H1 (cell line): ENCODE measurements around the gene RNF4. TPM values are rescaled to one million over a fixed set of nuclear protein-coding genes. Genes with fewer than 3 reads are reported as not detected.

ENCODE experiments used
- ASH2L ChIP-seq: fragments of 200-600, 300-600 bp; sonication (generic); IDR thresholded peaks from one replicate; pipeline ENCODE4 v1.7.1; 2017; ENCODE audit warnings: low read length
- GABPA ChIP-seq: IDR thresholded peaks from 2 replicates; pipeline ENCODE4 v1.6.1; 2011; ENCODE audit warnings: mild to moderate bottlenecking, low read length, moderate library complexity, borderline replicate concordance; ENCODE audit not compliant: insufficient read depth
- HDAC2 ChIP-seq, 2 experiments: fragments of 300-600 bp in 1 of 2; sonication (generic) in 1 of 2; IDR thresholded peaks; 2 replicates each; pipeline ENCODE4 v1.6.1; 2011 to 2012; ENCODE audit warnings: low read depth in 2 of 2, low read length in 2 of 2, mild to moderate bottlenecking in 2 of 2, moderate library complexity in 2 of 2, borderline replicate concordance in 1 of 2, inconsistent platforms in 1 of 2
- JUN ChIP-seq: IDR thresholded peaks from 2 replicates; pipeline ENCODE4 v1.6.1; 2011; ENCODE audit warnings: low read depth, mild to moderate bottlenecking, improper control_type of control experiment, low read length
- RAD21 ChIP-seq, 2 experiments: IDR thresholded peaks in 1 of 2; conservative IDR thresholded peaks in 1 of 2; 2 replicates each; pipeline ENCODE4 v1.6.1; 2011; ENCODE audit warnings: low read depth in 2 of 2, low read length in 2 of 2, improper control_type of control experiment in 1 of 2, inconsistent platforms in 1 of 2, mild to moderate bottlenecking in 1 of 2, moderate library complexity in 1 of 2
- TBP ChIP-seq: IDR thresholded peaks from 2 replicates; pipeline ENCODE4 v1.6.1; 2011; ENCODE audit warnings: low read depth, low read length, improper control_type of control experiment
- TEAD4 ChIP-seq: IDR thresholded peaks from 2 replicates; pipeline ENCODE4 v1.6.1; 2012; ENCODE audit warnings: low read depth, low read length, inconsistent platforms, mixed read lengths
- polyA plus RNA-seq, 7 experiments: library from polyadenylated mRNA; depleted of rRNA in 3 of 7; stranded (reverse) in 5 of 7; unstranded in 2 of 7; fragments of >200 nt in 5 of 7; fragments of 200-250 nt in 2 of 7; gene quantifications; 1 replicate in 5 of 7; 2 replicates in 1 of 7; 4 replicates in 1 of 7; pipeline versions ENCODE4 v1.2.1 to v1.2.3, GENCODE V29; 2011 to 2013; ENCODE audit warnings: missing spikeins in 2 of 7, mixed read lengths in 2 of 7
- total RNA-seq: library from RNA; stranded (reverse); fragmentation: NEBNext Ultra II Directional; extraction: Animal tissue kit (Norgen Biotek cat#: 25700); gene quantifications from 2 replicates; pipeline ENCODE4 v1.2.1, GENCODE V29; 2021
- TF ChIP-seq, protein P1 (sequence below): fragments of 300-600 bp; sonication (generic); IDR thresholded peaks from 2 replicates; pipeline ENCODE4 v1.7.1; 2012; ENCODE audit warnings: low read length, moderate library complexity, mild to moderate bottlenecking, inconsistent platforms; ENCODE audit not compliant: insufficient replicate concordance

The RNF4 gene
- total and polyA plus RNA-seq, 2 of the 8 experiments (the other 6 are each of a cell fraction or from before 2014, with no cell fraction given), result 68.2 to 78.9 TPM

DNA sequence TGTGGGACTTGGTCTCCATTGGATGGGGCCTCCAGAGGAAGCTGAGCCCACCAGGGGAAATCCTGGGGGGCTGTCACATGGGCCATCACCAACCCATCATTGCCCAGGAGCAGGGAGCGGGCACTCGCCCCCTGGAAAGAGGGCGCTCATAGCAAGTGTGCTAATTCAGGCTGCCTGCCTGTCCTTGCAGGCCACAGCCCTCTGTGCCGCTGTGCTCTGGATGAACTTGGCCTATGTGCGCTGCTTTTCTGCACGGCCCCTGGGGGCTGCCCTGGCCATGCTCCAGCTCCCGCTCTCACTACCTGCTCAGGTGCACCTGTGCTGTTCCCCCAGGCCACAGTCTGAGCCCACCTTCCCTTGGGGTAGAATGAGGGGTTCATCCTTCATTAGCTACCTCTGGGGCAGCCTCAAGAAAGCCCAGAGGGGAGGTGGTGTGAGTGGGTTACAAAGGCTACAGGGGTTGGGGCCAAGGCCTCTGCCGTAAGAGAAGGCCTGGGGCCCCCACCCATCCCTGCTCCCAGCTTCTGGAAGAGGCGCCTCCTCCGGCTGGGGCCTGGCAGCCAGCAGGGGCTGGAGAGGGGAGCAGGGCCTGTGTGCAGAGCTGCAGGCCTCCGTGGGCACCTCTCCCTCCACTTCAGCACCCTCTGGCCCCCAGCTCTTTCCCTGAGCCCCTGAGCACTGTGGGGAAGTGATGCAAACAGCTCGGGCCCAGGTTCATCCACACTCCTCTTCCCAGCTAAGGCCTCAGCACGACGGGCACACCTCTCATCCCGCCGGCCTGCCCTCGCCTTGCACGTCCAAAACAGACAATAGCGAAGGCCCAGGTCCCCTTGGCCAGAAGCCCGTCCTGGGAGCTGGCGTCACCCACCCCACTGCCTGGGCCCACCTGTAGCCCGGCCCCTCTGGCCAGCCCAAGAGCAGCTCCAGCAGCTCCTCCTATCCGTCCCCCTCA is 41.2 kb upstream of the RNF4 start (continued):
- TF ChIP-seq GABPA (no peak), RAD21 (IDR thresholded peaks at IDR 0.05 in 1 of 2, conservative IDR thresholded peaks at IDR 0.05 in 1 of 2; ENCODE audit: low read depth in 2 of 2, low read length in 2 of 2) (no peak), JUN (no peak), TBP (no peak), TEAD4 (no peak), ASH2L (no peak), HDAC2 (IDR thresholded peaks at IDR 0.05; ENCODE audit: borderline replicate concordance in 1 of 2, low read depth in 2 of 2, low read length in 2 of 2) (no peak)
- TF ChIP-seq, protein P1, sequence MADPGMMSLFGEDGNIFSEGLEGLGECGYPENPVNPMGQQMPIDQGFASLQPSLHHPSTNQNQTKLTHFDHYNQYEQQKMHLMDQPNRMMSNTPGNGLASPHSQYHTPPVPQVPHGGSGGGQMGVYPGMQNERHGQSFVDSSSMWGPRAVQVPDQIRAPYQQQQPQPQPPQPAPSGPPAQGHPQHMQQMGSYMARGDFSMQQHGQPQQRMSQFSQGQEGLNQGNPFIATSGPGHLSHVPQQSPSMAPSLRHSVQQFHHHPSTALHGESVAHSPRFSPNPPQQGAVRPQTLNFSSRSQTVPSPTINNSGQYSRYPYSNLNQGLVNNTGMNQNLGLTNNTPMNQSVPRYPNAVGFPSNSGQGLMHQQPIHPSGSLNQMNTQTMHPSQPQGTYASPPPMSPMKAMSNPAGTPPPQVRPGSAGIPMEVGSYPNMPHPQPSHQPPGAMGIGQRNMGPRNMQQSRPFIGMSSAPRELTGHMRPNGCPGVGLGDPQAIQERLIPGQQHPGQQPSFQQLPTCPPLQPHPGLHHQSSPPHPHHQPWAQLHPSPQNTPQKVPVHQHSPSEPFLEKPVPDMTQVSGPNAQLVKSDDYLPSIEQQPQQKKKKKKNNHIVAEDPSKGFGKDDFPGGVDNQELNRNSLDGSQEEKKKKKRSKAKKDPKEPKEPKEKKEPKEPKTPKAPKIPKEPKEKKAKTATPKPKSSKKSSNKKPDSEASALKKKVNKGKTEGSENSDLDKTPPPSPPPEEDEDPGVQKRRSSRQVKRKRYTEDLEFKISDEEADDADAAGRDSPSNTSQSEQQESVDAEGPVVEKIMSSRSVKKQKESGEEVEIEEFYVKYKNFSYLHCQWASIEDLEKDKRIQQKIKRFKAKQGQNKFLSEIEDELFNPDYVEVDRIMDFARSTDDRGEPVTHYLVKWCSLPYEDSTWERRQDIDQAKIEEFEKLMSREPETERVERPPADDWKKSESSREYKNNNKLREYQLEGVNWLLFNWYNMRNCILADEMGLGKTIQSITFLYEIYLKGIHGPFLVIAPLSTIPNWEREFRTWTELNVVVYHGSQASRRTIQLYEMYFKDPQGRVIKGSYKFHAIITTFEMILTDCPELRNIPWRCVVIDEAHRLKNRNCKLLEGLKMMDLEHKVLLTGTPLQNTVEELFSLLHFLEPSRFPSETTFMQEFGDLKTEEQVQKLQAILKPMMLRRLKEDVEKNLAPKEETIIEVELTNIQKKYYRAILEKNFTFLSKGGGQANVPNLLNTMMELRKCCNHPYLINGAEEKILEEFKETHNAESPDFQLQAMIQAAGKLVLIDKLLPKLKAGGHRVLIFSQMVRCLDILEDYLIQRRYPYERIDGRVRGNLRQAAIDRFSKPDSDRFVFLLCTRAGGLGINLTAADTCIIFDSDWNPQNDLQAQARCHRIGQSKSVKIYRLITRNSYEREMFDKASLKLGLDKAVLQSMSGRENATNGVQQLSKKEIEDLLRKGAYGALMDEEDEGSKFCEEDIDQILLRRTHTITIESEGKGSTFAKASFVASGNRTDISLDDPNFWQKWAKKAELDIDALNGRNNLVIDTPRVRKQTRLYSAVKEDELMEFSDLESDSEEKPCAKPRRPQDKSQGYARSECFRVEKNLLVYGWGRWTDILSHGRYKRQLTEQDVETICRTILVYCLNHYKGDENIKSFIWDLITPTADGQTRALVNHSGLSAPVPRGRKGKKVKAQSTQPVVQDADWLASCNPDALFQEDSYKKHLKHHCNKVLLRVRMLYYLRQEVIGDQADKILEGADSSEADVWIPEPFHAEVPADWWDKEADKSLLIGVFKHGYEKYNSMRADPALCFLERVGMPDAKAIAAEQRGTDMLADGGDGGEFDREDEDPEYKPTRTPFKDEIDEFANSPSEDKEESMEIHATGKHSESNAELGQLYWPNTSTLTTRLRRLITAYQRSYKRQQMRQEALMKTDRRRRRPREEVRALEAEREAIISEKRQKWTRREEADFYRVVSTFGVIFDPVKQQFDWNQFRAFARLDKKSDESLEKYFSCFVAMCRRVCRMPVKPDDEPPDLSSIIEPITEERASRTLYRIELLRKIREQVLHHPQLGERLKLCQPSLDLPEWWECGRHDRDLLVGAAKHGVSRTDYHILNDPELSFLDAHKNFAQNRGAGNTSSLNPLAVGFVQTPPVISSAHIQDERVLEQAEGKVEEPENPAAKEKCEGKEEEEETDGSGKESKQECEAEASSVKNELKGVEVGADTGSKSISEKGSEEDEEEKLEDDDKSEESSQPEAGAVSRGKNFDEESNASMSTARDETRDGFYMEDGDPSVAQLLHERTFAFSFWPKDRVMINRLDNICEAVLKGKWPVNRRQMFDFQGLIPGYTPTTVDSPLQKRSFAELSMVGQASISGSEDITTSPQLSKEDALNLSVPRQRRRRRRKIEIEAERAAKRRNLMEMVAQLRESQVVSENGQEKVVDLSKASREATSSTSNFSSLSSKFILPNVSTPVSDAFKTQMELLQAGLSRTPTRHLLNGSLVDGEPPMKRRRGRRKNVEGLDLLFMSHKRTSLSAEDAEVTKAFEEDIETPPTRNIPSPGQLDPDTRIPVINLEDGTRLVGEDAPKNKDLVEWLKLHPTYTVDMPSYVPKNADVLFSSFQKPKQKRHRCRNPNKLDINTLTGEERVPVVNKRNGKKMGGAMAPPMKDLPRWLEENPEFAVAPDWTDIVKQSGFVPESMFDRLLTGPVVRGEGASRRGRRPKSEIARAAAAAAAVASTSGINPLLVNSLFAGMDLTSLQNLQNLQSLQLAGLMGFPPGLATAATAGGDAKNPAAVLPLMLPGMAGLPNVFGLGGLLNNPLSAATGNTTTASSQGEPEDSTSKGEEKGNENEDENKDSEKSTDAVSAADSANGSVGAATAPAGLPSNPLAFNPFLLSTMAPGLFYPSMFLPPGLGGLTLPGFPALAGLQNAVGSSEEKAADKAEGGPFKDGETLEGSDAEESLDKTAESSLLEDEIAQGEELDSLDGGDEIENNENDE, result no peak
